Measurements from ENCODE around the gene TCIRG1.

The TCIRG1 gene

DNA sequence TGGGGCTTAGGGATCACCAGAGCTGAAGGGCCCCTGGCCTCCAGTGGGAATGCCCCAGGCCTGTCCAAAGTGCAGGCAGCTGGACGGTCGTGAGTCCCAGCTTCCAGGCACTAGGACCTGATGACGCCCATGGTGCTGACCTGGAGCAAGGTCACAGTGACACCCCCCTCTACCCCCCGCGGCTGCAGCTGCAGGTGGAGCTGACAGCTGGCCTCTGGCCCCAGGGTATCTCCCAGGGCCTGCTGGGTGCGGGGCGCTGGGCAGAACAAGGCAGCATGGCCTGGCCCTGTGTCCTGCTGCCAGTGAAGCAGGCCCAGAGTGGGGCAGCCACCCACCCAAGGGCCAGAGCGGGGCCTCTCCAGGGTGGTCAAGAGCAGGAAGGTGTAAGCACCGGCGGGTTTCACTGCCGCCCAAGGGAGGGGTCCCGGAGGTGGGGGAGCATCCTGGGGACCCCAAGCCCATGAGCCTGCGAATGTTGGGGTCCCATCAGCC is 553 bp upstream of the TCIRG1 start:
- no peak for DNase-seq

- DNase-seq = no peak
Observed at GRCh38 chr11:68039526-68040086, 781 bp downstream of the TCIRG1 start.

DNA sequence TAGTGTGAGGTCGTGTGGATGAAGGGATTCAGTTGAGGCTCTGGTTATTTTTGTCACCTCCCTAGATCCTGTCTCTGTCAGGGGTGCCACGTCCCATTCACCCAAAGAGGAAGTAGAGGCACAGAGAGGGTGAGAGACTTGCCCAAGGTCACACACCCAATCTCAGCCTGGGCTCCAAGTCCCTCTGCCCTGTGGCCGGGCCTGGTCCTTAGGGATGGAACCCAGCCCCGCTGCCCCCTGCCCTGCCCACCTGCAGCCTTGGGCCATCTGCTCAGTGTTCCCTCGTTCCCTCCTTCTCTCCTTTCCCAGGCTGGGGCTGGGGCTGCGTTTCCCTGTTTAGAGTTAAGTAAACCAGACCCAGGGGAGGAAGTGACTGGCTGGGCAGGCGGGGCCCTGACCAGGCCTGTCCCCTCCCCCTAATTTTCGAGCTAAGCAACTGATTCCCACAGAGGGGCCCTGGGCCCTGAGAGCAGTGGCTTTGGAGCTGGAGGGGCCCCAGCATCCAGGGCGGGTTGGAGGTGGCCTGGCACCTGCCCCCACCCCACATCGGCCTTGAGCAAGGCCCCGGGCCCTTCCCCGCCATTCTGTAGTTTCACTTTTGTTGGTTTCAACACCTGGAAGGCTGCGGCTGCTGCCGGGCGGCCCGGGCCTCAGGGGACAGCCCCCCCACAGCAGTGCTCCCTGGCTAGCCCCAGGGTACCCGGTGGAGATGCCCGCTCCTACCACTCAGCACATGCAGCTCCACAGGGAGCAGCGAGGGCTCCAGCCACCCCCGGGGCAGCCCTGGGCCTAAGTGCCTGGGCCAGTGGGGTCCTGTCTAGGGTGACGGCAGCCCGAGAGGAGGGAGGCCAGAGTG is 1.5 kb downstream of the TCIRG1 start:
- peak; percentile 52 for DNase-seq

GRCh38 chr11:68040957-68041591 is 2.2 kb downstream of the TCIRG1 start:
- DNase-seq = no peak

DNA sequence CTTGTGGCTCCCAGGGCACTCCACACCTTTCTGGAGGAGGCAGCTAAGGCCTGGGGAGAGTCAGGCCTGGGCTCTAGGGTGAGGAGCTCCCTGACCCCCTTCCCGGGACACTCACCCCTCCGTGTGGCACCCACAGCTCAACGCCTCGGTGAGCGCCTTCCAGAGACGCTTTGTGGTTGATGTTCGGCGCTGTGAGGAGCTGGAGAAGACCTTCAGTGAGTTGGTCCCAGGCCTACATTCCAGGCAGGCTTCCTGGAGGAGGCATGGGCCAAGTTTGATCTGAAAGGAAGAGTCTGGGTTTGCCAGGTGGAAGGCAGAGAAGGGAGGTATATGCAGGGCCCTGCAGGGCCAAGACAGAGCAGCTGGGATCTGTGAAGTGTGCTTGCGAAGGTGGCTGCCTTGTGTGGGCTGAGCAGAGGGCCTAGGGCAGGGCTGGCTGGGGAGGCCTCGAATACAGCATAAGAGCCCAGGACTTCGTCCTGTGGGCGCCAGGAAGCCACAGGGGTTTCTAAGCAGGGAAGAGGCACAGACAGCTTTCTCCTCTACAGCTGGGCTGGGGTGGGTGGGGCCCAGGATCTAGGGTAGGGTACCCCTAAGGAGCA is 2.9 kb downstream of the TCIRG1 start:
- DNase-seq = no peak

DNA sequence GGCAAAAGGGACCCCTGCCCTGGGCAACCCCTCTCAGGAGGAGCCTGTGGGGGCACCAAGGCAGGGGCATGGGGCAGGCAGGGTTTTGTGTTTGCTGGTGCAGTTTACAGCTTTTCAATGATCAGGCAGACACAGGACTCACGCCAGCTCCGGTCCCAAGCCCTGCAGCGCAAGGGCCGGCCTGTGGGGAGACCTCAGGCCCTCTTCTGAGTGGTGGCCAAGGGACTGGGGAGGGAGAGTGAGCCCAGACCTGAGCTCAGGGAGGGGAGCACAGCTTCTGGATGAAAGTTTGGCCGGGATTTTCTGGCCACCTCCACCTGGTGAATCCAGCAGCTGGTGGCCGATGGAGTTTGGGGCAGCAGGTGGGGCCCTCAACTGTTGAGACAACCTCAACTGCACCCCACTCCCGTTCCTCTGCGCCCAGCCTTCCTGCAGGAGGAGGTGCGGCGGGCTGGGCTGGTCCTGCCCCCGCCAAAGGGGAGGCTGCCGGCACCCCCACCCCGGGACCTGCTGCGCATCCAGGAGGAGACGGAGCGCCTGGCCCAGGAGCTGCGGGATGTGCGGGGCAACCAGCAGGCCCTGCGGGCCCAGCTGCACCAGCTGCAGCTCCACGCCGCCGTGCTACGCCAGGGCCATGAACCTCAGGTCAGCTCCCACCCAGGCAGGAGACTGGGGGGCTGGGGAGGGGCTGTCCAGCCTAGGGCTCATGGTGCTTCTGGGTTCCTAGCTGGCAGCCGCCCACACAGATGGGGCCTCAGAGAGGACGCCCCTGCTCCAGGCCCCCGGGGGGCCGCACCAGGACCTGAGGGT is 3.6 kb downstream of the TCIRG1 start:
- no peak for DNase-seq

- DNase-seq = no peak
Observed at GRCh38 chr11:68043029-68043348, 4.2 kb downstream of the TCIRG1 start.

DNA sequence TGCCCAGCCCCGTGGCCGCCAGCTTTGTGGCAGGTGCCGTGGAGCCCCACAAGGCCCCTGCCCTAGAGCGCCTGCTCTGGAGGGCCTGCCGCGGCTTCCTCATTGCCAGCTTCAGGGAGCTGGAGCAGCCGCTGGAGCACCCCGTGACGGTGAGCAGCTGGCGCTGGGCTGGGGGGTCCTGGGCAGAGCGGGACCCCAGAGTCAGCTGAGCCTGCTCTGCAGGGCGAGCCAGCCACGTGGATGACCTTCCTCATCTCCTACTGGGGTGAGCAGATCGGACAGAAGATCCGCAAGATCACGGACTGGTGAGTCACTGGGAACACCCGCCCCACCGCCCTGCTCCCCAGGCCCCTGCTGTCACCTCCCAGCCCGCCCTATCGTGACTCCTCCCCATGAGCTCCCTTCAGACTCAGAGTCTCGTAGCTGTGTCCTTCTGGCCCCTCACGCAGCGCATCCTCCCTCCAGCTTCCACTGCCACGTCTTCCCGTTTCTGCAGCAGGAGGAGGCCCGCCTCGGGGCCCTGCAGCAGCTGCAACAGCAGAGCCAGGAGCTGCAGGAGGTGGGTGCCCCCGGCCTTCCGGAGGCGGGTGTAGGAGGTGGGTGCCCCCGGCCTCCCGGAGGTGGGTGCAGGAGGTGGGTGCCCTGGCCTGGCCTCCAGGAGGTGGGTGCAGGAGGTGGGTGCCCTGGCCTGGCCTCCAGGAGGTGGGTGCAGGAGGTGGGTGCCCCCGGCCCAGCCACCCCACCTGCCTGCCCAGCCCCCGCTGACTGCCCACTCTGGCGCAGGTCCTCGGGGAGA is 4.7 kb downstream of the TCIRG1 start:
- DNase-seq = no peak

DNA sequence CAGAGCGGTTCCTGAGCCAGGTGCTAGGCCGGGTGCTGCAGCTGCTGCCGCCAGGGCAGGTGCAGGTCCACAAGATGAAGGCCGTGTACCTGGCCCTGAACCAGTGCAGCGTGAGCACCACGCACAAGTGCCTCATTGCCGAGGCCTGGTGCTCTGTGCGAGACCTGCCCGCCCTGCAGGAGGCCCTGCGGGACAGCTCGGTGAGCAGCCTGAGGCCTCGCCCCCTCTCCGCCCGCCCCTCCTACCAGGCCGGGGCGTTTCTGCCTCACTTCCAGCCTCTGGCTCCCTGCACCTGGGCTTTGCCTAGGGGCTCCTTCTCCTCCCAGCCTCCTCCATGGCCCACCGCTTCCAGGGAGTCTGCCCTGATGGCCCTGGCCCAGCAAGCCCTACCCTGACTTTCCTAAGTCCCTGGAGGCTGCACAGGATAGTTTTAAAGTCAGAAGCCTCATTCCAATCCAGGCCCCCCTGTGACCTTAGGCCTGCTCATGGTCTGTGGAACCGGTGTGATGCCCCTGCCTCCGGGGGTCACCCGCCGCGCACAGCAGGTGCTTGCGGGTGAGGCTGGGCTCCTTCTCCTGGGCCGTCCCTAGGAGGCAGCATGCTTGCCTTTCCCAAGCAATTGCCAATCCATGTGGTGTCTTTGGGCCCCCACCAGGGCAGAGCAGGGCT is 5.5 kb downstream of the TCIRG1 start:
- no peak for DNase-seq

- DNase-seq = no peak
Observed at GRCh38 chr11:68044898-68045351, 6.1 kb downstream of the TCIRG1 start.

- no peak for DNase-seq
Observed at GRCh38 chr11:68047437-68048290, 8.8 kb downstream of the TCIRG1 start.

DNA sequence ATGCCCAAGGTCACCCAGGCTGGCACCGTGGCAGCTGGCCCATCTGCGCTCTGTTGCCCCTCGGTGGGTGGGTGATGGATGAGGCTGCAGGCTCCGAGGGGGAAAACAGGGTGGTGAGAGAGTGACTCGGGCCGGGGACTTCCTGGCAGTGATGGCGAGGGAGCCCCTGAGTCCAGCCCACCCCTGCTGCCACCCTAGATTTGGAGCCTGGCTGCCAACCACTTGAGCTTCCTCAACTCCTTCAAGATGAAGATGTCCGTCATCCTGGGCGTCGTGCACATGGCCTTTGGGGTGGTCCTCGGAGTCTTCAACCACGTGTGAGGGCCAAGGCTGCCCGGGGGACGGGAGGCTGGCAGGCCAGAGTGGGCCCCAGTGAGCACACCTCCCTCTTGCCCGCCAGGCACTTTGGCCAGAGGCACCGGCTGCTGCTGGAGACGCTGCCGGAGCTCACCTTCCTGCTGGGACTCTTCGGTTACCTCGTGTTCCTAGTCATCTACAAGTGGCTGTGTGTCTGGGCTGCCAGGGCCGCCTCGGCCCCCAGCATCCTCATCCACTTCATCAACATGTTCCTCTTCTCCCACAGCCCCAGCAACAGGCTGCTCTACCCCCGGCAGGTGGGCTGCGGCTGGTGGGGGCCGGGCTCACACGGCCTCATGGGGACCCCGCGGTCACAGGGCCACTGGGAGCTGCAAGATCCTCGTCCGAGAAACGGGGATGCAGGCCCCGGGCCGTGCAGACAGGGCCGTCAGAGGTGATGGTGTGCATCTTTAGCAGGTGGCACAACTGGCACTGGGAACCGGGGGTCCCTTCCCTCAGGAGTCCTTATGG is 10.1 kb downstream of the TCIRG1 start:
- no peak for DNase-seq

- DNase-seq = no peak
Observed at GRCh38 chr11:68049509-68050370, 10.9 kb downstream of the TCIRG1 start.

- no peak for DNase-seq
Observed at GRCh38 chr11:68050371-68050841, 11.6 kb downstream of the TCIRG1 start.

DNA sequence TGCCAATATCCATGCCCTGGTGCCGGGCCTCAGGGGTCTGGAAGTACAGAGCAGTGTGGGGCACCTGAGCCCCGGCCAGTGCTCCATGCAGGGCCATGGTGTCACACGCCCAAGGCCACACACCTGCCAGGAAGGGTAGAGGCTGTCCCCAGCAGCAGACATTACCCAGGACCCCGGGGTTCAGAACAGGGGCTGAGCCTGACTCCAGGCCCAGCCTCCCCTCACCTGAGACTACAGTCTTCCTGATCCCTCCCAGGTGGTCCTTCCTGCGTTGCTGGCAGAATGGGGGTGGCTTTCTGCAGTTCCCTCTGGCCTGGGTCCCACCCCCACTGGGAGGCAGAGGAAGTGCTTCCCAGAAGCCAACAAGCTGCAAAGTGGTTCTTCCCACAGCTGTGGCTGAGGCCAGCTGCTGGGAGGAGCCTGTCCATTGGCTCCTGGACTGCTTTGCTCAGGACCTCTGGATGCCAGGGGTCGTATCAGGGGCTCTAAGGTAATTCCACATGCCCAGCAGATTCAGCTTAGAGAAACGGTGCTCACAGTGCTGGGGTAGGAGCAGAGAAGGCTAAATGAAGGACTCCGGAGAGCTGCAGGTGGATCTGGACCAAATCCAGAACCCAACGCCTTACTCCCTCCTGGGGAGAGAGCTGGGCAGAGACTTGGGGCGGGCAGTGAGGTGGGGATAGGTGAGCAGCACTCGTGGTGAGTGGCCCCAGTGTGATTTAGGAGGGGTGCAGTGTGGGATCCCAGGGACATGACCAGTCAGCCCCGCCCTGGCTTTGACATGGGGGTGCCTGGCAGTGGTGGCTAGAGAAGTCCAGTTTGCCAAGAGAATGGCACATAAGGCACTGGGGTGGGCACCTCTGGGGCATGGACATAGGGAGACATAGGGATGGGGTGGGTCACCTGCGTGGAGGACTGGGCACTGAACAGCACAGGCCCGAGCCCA is 12.6 kb downstream of the TCIRG1 start:
- DNase-seq = no peak

- DNase-seq = no peak
Observed at GRCh38 chr11:68052137-68052873, 13.5 kb downstream of the TCIRG1 start.

All from NK-92 treated with Interleukin-12 subunit alpha and Interleukin-12 subunit beta, amount 100 ng/mL, for 24 hours (cell line).